H1 (cell line): ENCODE results near the gene CGGBP1. TPM values are rescaled to one million over a fixed set of nuclear protein-coding genes. Genes with fewer than 3 reads are reported as not detected.

Experiments used
- CTCF ChIA-PET: fragments of 300-600 bp; sonication (Branson Sonifier 250); formaldehyde crosslinking; loops from one replicate; lab custom pipeline; 2021; ENCODE audit not compliant: partially characterized antibody; lab: Charles Lee
- POLR2A ChIA-PET: fragments of 300-600 bp; sonication (Branson Sonifier 250); formaldehyde crosslinking; loops from one replicate; lab custom pipeline; 2021; ENCODE audit warnings: inconsistent platforms; ENCODE audit not compliant: partially characterized antibody; lab: Charles Lee
- DNase-seq, 2 experiments: peaks; one replicate each; pipeline versions ENCODE4 v3.0.0 to v3.0.0-alpha.2; 2010 to 2022; ENCODE audit warnings: low spot score in 2 of 2, low read depth in 1 of 2, mixed read lengths in 1 of 2
- FAIRE-seq: peaks from 2 replicates; lab custom pipeline; 2011; peaks lifted over from hg19 to GRCh38; lab: Jason Lieb, UNC
- H2AFZ ChIP-seq: 2 replicates; pipeline ENCODE4 v1.8.1; 2012; ENCODE audit warnings: low read length, inconsistent platforms
- H2AK5ac ChIP-seq: 2 replicates; pipeline ENCODE4 v1.6.1; 2013; ENCODE audit warnings: low read depth, low read length
- H2BK120ac ChIP-seq: replicated peaks from 2 replicates; pipeline ENCODE3; 2013; ENCODE audit warnings: low read depth, low read length, inconsistent platforms
- H2BK12ac ChIP-seq: 2 replicates; pipeline ENCODE4 v1.6.1; 2013; ENCODE audit warnings: low read depth, low read length
- H2BK15ac ChIP-seq: 2 replicates; pipeline ENCODE4 v1.6.1; 2013; ENCODE audit warnings: low read length
- H2BK20ac ChIP-seq: 2 replicates; pipeline ENCODE4 v1.6.1; 2013; ENCODE audit warnings: low read length
- H2BK5ac ChIP-seq: 2 replicates; pipeline ENCODE4 v1.6.1; 2013; ENCODE audit warnings: low read depth, low read length
- H3K14ac ChIP-seq: 2 replicates; pipeline ENCODE4 v1.6.1; 2013; ENCODE audit warnings: inconsistent platforms; ENCODE audit not compliant: insufficient read length
- H3K18ac ChIP-seq: 2 replicates; pipeline ENCODE4 v1.6.1; 2013; ENCODE audit warnings: low read length; ENCODE audit errors: extremely low read depth
- H3K23ac ChIP-seq: 2 replicates; pipeline ENCODE4 v1.6.1; 2013; ENCODE audit warnings: inconsistent platforms; ENCODE audit not compliant: insufficient read length
- H3K23me2 ChIP-seq: 2 replicates; pipeline ENCODE4 v1.6.1; 2013; ENCODE audit warnings: low read depth, low read length
- H3K27ac ChIP-seq: 2 replicates; pipeline ENCODE4 v1.6.1; 2011; ENCODE audit warnings: low read depth, low read length, inconsistent platforms
- H3K27me3 ChIP-seq, 4 experiments: replicated peaks in 1 of 4; 1 replicate in 1 of 4; 2 replicates in 3 of 4; pipeline versions ENCODE4 v1.6.1 to v1.8.1; 2011 to 2013; ENCODE audit warnings: low read length in 3 of 4, mild to moderate bottlenecking in 3 of 4, inconsistent platforms in 2 of 4, mixed read lengths in 2 of 4, moderate library complexity in 1 of 4; ENCODE audit not compliant: control insufficient read depth in 3 of 4, insufficient read depth in 3 of 4; ENCODE audit errors: extremely low read depth in 1 of 4
- H3K36me3 ChIP-seq, 4 experiments: 2 replicates each; pipeline versions ENCODE4 v1.6.1 to v1.8.1; 2011 to 2013; ENCODE audit warnings: mild to moderate bottlenecking in 4 of 4, low read length in 3 of 4, moderate library complexity in 2 of 4, control low read depth in 1 of 4, inconsistent platforms in 1 of 4; ENCODE audit not compliant: insufficient read depth in 4 of 4, control insufficient read depth in 2 of 4
- H3K4ac ChIP-seq: replicated peaks from 2 replicates; pipeline ENCODE3; 2013; ENCODE audit warnings: low read length, low read depth, mixed read lengths, inconsistent platforms; ENCODE audit not compliant: insufficient read length
- H3K4me1 ChIP-seq, 4 experiments: replicated peaks in 1 of 4; 1 replicate in 1 of 4; 2 replicates in 3 of 4; pipeline versions ENCODE4 v1.6.1 to v1.8.1; 2011 to 2013; ENCODE audit warnings: low read length in 3 of 4, inconsistent platforms in 2 of 4, mixed read lengths in 1 of 4; ENCODE audit not compliant: insufficient read depth in 4 of 4, control insufficient read depth in 3 of 4
- H3K4me2 ChIP-seq, 2 experiments: 2 replicates each; pipeline versions ENCODE4 v1.6.1 to v1.8.1; 2011 to 2013; ENCODE audit warnings: low read depth in 2 of 2, low read length in 2 of 2, control low read depth in 1 of 2, inconsistent platforms in 1 of 2, mild to moderate bottlenecking in 1 of 2; ENCODE audit not compliant: insufficient read depth in 1 of 2
- H3K4me3 ChIP-seq, 4 experiments: fragments of 200-600, 300-600 bp in 1 of 4; sonication (generic), shearing (Covaris generic), sonication (Bioruptor Twin) in 1 of 4; 2 replicates each; pipeline versions ENCODE4 v1.5.1 to v1.8.1; 2011 to 2016; ENCODE audit warnings: low read length in 4 of 4, low read depth in 3 of 4, control low read depth in 2 of 4, inconsistent platforms in 2 of 4, mild to moderate bottlenecking in 2 of 4, mixed read lengths in 1 of 4, moderate library complexity in 1 of 4; ENCODE audit not compliant: insufficient read depth in 2 of 4; ENCODE audit errors: extremely low read depth in 1 of 4
- H3K56ac ChIP-seq: replicated peaks from 2 replicates; pipeline ENCODE3; 2013; ENCODE audit warnings: low read depth, mild to moderate bottlenecking, mixed read lengths, low read length, inconsistent platforms; ENCODE audit not compliant: insufficient read length
- H3K79me1 ChIP-seq: 2 replicates; pipeline ENCODE4 v1.6.1; 2013; ENCODE audit warnings: low read depth, low read length, control low read depth
- H3K79me2 ChIP-seq, 2 experiments: 2 replicates each; pipeline versions ENCODE4 v1.6.1 to v1.8.1; 2012 to 2013; ENCODE audit warnings: low read length in 2 of 2, mild to moderate bottlenecking in 2 of 2, inconsistent platforms in 1 of 2; ENCODE audit not compliant: insufficient read depth in 2 of 2, control insufficient read depth in 1 of 2
- H3K9ac ChIP-seq, 4 experiments: replicated peaks in 1 of 4; 1 replicate in 1 of 4; 2 replicates in 3 of 4; pipeline versions ENCODE4 v1.6.1 to v1.8.1; 2011 to 2013; ENCODE audit warnings: low read depth in 3 of 4, low read length in 3 of 4, control low read depth in 2 of 4, mild to moderate bottlenecking in 2 of 4, moderate library complexity in 2 of 4, inconsistent platforms in 1 of 4; ENCODE audit errors: extremely low read depth in 1 of 4
- H3K9me3 ChIP-seq, 2 experiments: 2 replicates each; pipeline versions ENCODE4 v1.6.1 to v1.8.1; 2012 to 2013; ENCODE audit warnings: mild to moderate bottlenecking in 2 of 2, moderate library complexity in 2 of 2, control low read depth in 1 of 2, inconsistent platforms in 1 of 2, low read depth in 1 of 2, low read length in 1 of 2, mixed read lengths in 1 of 2; ENCODE audit not compliant: insufficient read depth in 2 of 2
- H4K20me1 ChIP-seq, 2 experiments: replicated peaks in 1 of 2; 2 replicates each; pipeline versions ENCODE3 to v1.8.1; 2011 to 2013; ENCODE audit warnings: inconsistent platforms in 2 of 2, low read length in 2 of 2, mild to moderate bottlenecking in 1 of 2; ENCODE audit not compliant: insufficient read depth in 2 of 2, control insufficient read depth in 1 of 2
- H4K5ac ChIP-seq: 2 replicates; pipeline ENCODE4 v1.6.1; 2013; ENCODE audit warnings: low read length, low read depth, mixed read lengths, inconsistent platforms; ENCODE audit not compliant: insufficient read length
- H4K8ac ChIP-seq: 2 replicates; pipeline ENCODE4 v1.8.0; 2013; ENCODE audit warnings: mild to moderate bottlenecking, moderate library complexity, low read length, inconsistent platforms; ENCODE audit not compliant: insufficient read depth; ENCODE audit errors: extremely low read depth
- H4K91ac ChIP-seq: replicated peaks from 2 replicates; pipeline ENCODE3; 2013; ENCODE audit warnings: low read length, mixed read lengths, inconsistent platforms; ENCODE audit not compliant: insufficient read length
- BRCA1 ChIP-seq: IDR thresholded peaks from 2 replicates; pipeline ENCODE4 v1.6.1; 2012; ENCODE audit warnings: low read depth, low read length, improper control_type of control experiment
- EP300 ChIP-seq, 2 experiments: IDR thresholded peaks; 1 replicate in 1 of 2; 2 replicates in 1 of 2; pipeline ENCODE4 v1.6.1; 2011 to 2012; ENCODE audit warnings: low read depth in 2 of 2, low read length in 2 of 2, mild to moderate bottlenecking in 2 of 2, borderline replicate concordance in 1 of 2, inconsistent platforms in 1 of 2, moderate library complexity in 1 of 2
- HDAC2 ChIP-seq, 2 experiments: fragments of 300-600 bp in 1 of 2; sonication (generic) in 1 of 2; IDR thresholded peaks; 2 replicates each; pipeline ENCODE4 v1.6.1; 2011 to 2012; ENCODE audit warnings: low read depth in 2 of 2, low read length in 2 of 2, mild to moderate bottlenecking in 2 of 2, moderate library complexity in 2 of 2, borderline replicate concordance in 1 of 2, inconsistent platforms in 1 of 2
- JUN ChIP-seq: IDR thresholded peaks from 2 replicates; pipeline ENCODE4 v1.6.1; 2011; ENCODE audit warnings: low read depth, mild to moderate bottlenecking, improper control_type of control experiment, low read length
- KDM4A ChIP-seq: IDR thresholded peaks from one replicate; pipeline ENCODE4 v1.7.1; 2012; ENCODE audit warnings: low read depth, mild to moderate bottlenecking, moderate library complexity, low read length, inconsistent platforms; ENCODE audit not compliant: severe bottlenecking
- KDM5A ChIP-seq: fragments of 200-600 bp; IDR thresholded peaks from 2 replicates; pipeline ENCODE4 v1.7.1; 2012; ENCODE audit warnings: mild to moderate bottlenecking, low read length, inconsistent platforms, mixed read lengths
- MAFK ChIP-seq: IDR thresholded peaks from 2 replicates; pipeline ENCODE4 v1.6.1; 2012; ENCODE audit warnings: low read depth, mild to moderate bottlenecking, improper control_type of control experiment, low read length
- POLR2AphosphoS5 ChIP-seq: IDR thresholded peaks from 2 replicates; pipeline ENCODE4 v1.6.1; 2011; ENCODE audit warnings: low read depth, low read length
- RFX5 ChIP-seq: IDR thresholded peaks from 2 replicates; pipeline ENCODE4 v1.6.1; 2011; ENCODE audit warnings: low read depth, low read length, improper control_type of control experiment, borderline replicate concordance
- SIRT6 ChIP-seq: IDR thresholded peaks from one replicate; pipeline ENCODE4 v1.7.1; 2012; ENCODE audit warnings: low read length, inconsistent platforms
- SUZ12 ChIP-seq: fragments of 200-600 bp; sonication (generic); IDR thresholded peaks from 2 replicates; pipeline ENCODE4 v1.6.1; 2012; ENCODE audit warnings: mild to moderate bottlenecking, inconsistent platforms, low read length, moderate library complexity, mixed read lengths
- TAF7 ChIP-seq: optimal IDR thresholded peaks from 2 replicates; pipeline ENCODE3; 2011; ENCODE audit warnings: low read depth, mild to moderate bottlenecking, inconsistent platforms, low read length, moderate library complexity, borderline replicate concordance
- TBP ChIP-seq: IDR thresholded peaks from 2 replicates; pipeline ENCODE4 v1.6.1; 2011; ENCODE audit warnings: low read depth, low read length, improper control_type of control experiment
- WGBS, 2 experiments: shearing (Covaris generic) in 1 of 2; methylation state at CpG; one replicate each; pipeline versions ENCODE4 v1.1.6 to v1.1.7; 2013 to 2015; ENCODE audit warnings: low lambda C conversion rate in 2 of 2, mixed read lengths in 2 of 2, inconsistent platforms in 1 of 2, low coverage in 1 of 2, missing lambda C conversion rate in 1 of 2; ENCODE audit not compliant: insufficient replicate concordance in 2 of 2, insufficient coverage in 1 of 2, insufficient read length in 1 of 2; ENCODE audit errors: extremely low coverage in 1 of 2, missing lambda C conversion rate in 1 of 2; 5-methylcytosine and 5-hydroxymethylcytosine counted together
- polyA plus RNA-seq, 7 experiments: library from polyadenylated mRNA; depleted of rRNA in 3 of 7; stranded (reverse) in 5 of 7; unstranded in 2 of 7; fragments of >200 nt in 5 of 7; fragments of 200-250 nt in 2 of 7; gene quantifications; 1 replicate in 5 of 7; 2 replicates in 1 of 7; 4 replicates in 1 of 7; pipeline versions ENCODE4 v1.2.1 to v1.2.3, GENCODE V29; 2011 to 2013; ENCODE audit warnings: missing spikeins in 2 of 7, mixed read lengths in 2 of 7
- total RNA-seq: library from RNA; stranded (reverse); fragmentation: NEBNext Ultra II Directional; extraction: Animal tissue kit (Norgen Biotek cat#: 25700); gene quantifications from 2 replicates; pipeline ENCODE4 v1.2.1, GENCODE V29; 2021

CGGBP1 gene
- total and polyA plus RNA-seq, 2 of the 8 experiments (the other 6 are each of a cell fraction or from before 2014, with no cell fraction given) = 22.9 to 61.4 TPM

DNA sequence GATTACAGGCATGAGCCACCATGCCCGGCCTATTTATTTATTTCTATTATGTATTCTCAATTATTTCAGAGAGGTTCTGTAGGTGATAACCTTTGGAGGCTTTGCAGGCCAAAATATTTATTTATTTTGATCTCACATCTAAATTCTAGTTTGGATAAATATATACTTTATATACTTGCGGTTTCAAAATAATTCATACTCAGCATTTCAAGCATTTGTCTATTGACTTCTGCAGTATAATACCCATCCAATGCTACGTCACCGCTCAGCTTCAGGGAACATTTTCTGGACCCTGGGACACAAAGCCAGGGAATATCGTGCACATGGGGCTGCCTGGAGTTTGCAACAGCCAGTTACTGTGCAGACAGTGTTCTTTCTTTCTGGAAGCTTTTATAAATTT, 22.6 kb downstream of the CGGBP1 start:
- Histone ChIP-seq H3K23me2 (no peaks in the 10 kb centered on the region), H3K36me3 (no peaks in the 10 kb centered on the region), H2AK5ac (no peak overlapping the region), H3K14ac (no peak overlapping the region), H2AFZ (no peak overlapping the region), H3K9me3 (no peaks in the 10 kb centered on the region), H3K27ac (no peak overlapping the region), H4K20me1 (no peaks in the 10 kb centered on the region), H3K4me3 (no peak overlapping the region), H3K23ac (no peak overlapping the region), H3K4ac (no peak overlapping the region), H4K8ac (no peak overlapping the region), H2BK20ac (no peak overlapping the region), H3K56ac (no peak overlapping the region), H2BK5ac (no peak overlapping the region), H2BK120ac (no peak overlapping the region), H3K9ac (no peak overlapping the region), H3K4me2 (no peak overlapping the region), H3K18ac (no peak overlapping the region), H4K5ac (no peak overlapping the region), H4K91ac (no peak overlapping the region), H2BK12ac (no peak overlapping the region), H2BK15ac (no peak overlapping the region), H3K79me2 (no peaks in the 10 kb centered on the region), H3K27me3 (no peaks in the 10 kb centered on the region), H3K4me1 (no peaks in the 10 kb centered on the region), H3K79me1 (no peaks in the 10 kb centered on the region)
- CTCF ChIA-PET = no interaction called here
- TF ChIP-seq JUN (no peak), TAF7 (no peak), SUZ12 (no peak), POLR2AphosphoS5 (no peak), EP300 (IDR thresholded peaks at IDR 0.05; ENCODE audit: borderline replicate concordance in 1 of 2, low read depth in 2 of 2, low read length in 2 of 2) (no peak), KDM4A (no peak), HDAC2 (IDR thresholded peaks at IDR 0.05; ENCODE audit: borderline replicate concordance in 1 of 2, low read depth in 2 of 2, low read length in 2 of 2) (no peak), MAFK (no peak), RFX5 (no peak), TBP (no peak), KDM5A (no peak), BRCA1 (no peak), SIRT6 (no peak)
- FAIRE-seq (no peak), DNase-seq (no peak)
- POLR2A ChIA-PET = interaction anchor here (0.5 kb wide), 1 partner anchor 23 kb away, joined by 4 read pairs; the partner anchor contains the start of gene ZNF654
- 96% methylated on average over 5 of the region's 5 CpGs; no CpG with 5 or more reads in 1 of the 2 experiments for WGBS, 2 experiments
